Parathyroid adenoma (tissue), 2 donors: ENCODE results near the gene MGAT3.

Experiments
- H2AFZ ChIP-seq: fragments of 300-600 bp; sonication (generic); one replicate; pipeline ENCODE4 v1.7.0; 2017; ENCODE audit warnings: antibody characterized with exemption, mild to moderate bottlenecking
- H3K27ac ChIP-seq: fragments of 300-600 bp; sonication (generic); one replicate; pipeline ENCODE4 v1.7.0; 2017
- H3K27me3 ChIP-seq: fragments of 300-600 bp; sonication (generic); one replicate; pipeline ENCODE4 v1.7.0; 2017; ENCODE audit warnings: low read length; ENCODE audit not compliant: control insufficient read depth, insufficient read depth
- H3K36me3 ChIP-seq: fragments of 300-600 bp; sonication (generic); one replicate; pipeline ENCODE4 v1.7.0; 2017; ENCODE audit warnings: low read length; ENCODE audit not compliant: control insufficient read depth, insufficient read depth
- H3K4me1 ChIP-seq: fragments of 300-600 bp; sonication (generic); one replicate; pipeline ENCODE4 v1.7.0; 2017; ENCODE audit warnings: control low read depth
- H3K4me2 ChIP-seq: fragments of 300-600 bp; sonication (generic); one replicate; pipeline ENCODE4 v1.7.0; 2017; ENCODE audit warnings: low read length
- H3K4me3 ChIP-seq: fragments of 300-600 bp; sonication (generic); one replicate; pipeline ENCODE4 v1.7.0; 2017; ENCODE audit warnings: low read depth, low read length
- H3K79me2 ChIP-seq: fragments of 300-600 bp; sonication (generic); one replicate; pipeline ENCODE4 v1.7.0; 2017; ENCODE audit warnings: control low read depth
- H3K9ac ChIP-seq: fragments of 300-600 bp; sonication (generic); one replicate; pipeline ENCODE4 v1.7.0; 2017; ENCODE audit warnings: mild to moderate bottlenecking
- H3K9me3 ChIP-seq: fragments of 300-600 bp; sonication (generic); one replicate; pipeline ENCODE4 v1.7.0; 2017; ENCODE audit warnings: low read length; ENCODE audit not compliant: control insufficient read depth
- CTCF ChIP-seq: fragments of 300-600 bp; sonication (generic); IDR thresholded peaks from one replicate; pipeline ENCODE4 v1.7.0; 2017; ENCODE audit warnings: antibody characterized with exemption, mild to moderate bottlenecking
- donor health status: primary hyperparathyroidism.

Gene MGAT3

GRCh38 chr22:39452740-39453040 is 4.1 kb upstream of the MGAT3 start:
- Histone ChIP-seq H3K9ac (no peak overlapping the region), H3K4me3 (no peak overlapping the region), H3K27ac (no peak overlapping the region), H3K9me3 (no peaks in the 10 kb centered on the region), H3K79me2 (no peaks in the 10 kb centered on the region), H3K36me3 (no peaks in the 10 kb centered on the region), H3K4me2 (no peak overlapping the region), H3K27me3 (no peaks in the 10 kb centered on the region), H3K4me1 (no peaks in the 10 kb centered on the region), H2AFZ (no peak overlapping the region)
- TF ChIP-seq CTCF, result no peak

GRCh38 chr22:39453765-39454378 is 2.9 kb upstream of the MGAT3 start:
- H2AFZ ChIP-seq, result no peak overlapping the region
- H3K79me2 ChIP-seq, result no peaks in the 10 kb centered on the region
- H3K9ac ChIP-seq, result no peak overlapping the region
- peaks cover 4% of the 10 kb centered on the region for H3K27me3 ChIP-seq
- no peak overlapping the region for H3K4me3 ChIP-seq
- no peaks in the 10 kb centered on the region for H3K9me3 ChIP-seq
- H3K4me1 ChIP-seq, result no peaks in the 10 kb centered on the region
- H3K36me3 ChIP-seq, result no peaks in the 10 kb centered on the region
- no peak for TF ChIP-seq CTCF
- H3K4me2 ChIP-seq, result no peak overlapping the region
- H3K27ac ChIP-seq, result no peak overlapping the region

GRCh38 chr22:39454385-39454871 is 2.4 kb upstream of the MGAT3 start:
- no peak for TF ChIP-seq CTCF
- H3K9me3 ChIP-seq, result no peaks in the 10 kb centered on the region
- no peaks in the 10 kb centered on the region for H3K79me2 ChIP-seq
- H3K4me3 ChIP-seq, result no peak overlapping the region
- H3K27me3 ChIP-seq, result peaks cover 4% of the 10 kb centered on the region
- no peak overlapping the region for H3K4me2 ChIP-seq
- H3K36me3 ChIP-seq, result no peaks in the 10 kb centered on the region
- H3K9ac ChIP-seq, result no peak overlapping the region
- no peak overlapping the region for H3K27ac ChIP-seq
- no peak overlapping the region for H2AFZ ChIP-seq
- H3K4me1 ChIP-seq, result no peaks in the 10 kb centered on the region

- H3K27me3 ChIP-seq, result peaks cover 4% of the 10 kb centered on the region
- H3K36me3 ChIP-seq, result no peaks in the 10 kb centered on the region
- no peak overlapping the region for H3K4me3 ChIP-seq
- H3K79me2 ChIP-seq, result no peaks in the 10 kb centered on the region
- H3K4me2 ChIP-seq, result no peak overlapping the region
- H3K9me3 ChIP-seq, result no peaks in the 10 kb centered on the region
- TF ChIP-seq CTCF, result no peak
- H3K9ac ChIP-seq, result no peak overlapping the region
- no peaks in the 10 kb centered on the region for H3K4me1 ChIP-seq
- H2AFZ ChIP-seq, result no peak overlapping the region
- H3K27ac ChIP-seq, result no peak overlapping the region
Observed at GRCh38 chr22:39457198-39457555, 365 bp downstream of the MGAT3 start.
